HepG2 (cell line): ENCODE measurements around the gene HBM. TPM values are rescaled to one million over a fixed set of nuclear protein-coding genes. Genes with fewer than 3 reads are reported as not detected.

Experiments
- CBX5 ChIP-seq: sonication (generic); formaldehyde crosslinking; IDR thresholded peaks from 2 replicates; pipeline ENCODE4 v1.4.0; 2020; ENCODE audit warnings: missing genetic modification reagents, borderline replicate concordance
- CSRNP2 ChIP-seq: sonication (generic); formaldehyde crosslinking; conservative IDR thresholded peaks from 2 replicates; pipeline ENCODE4 v1.8.0; 2022; ENCODE audit warnings: low read depth, missing genetic modification reagents
- E2F2 ChIP-seq: sonication (generic); formaldehyde crosslinking; IDR thresholded peaks from 2 replicates; pipeline ENCODE4 v1.4.0; 2020; ENCODE audit warnings: missing genetic modification reagents, borderline replicate concordance
- EHMT2 ChIP-seq: fragments of 200-600 bp; sonication (generic); IDR thresholded peaks from 2 replicates; pipeline ENCODE4 v1.7.0; 2017; ENCODE audit warnings: antibody characterized with exemption, low read depth, low read length, borderline replicate concordance
- FOXK2 ChIP-seq: fragments of 450-650 bp; IDR thresholded peaks from 2 replicates; pipeline ENCODE4 v1.6.1; 2016
- GTF2F1 ChIP-seq: fragments of 150-350 bp; IDR thresholded peaks from 2 replicates; pipeline ENCODE4 v1.6.1; 2014; ENCODE audit warnings: low read length
- IRF9 ChIP-seq: sonication (generic); formaldehyde crosslinking; IDR thresholded peaks from 2 replicates; pipeline ENCODE4 v1.8.0; 2022; ENCODE audit warnings: missing genetic modification reagents, mild to moderate bottlenecking, borderline replicate concordance
- KDM2A ChIP-seq: sonication (generic); formaldehyde crosslinking; IDR thresholded peaks from 2 replicates; pipeline ENCODE4 v1.4.0; 2020; ENCODE audit warnings: low read depth, missing genetic modification reagents, borderline replicate concordance
- MIER3 ChIP-seq: IDR thresholded peaks from 2 replicates; pipeline ENCODE4 v1.6.1; 2016; ENCODE audit warnings: missing compliant biosample characterization, borderline replicate concordance
- NFYC ChIP-seq: IDR thresholded peaks from 2 replicates; pipeline ENCODE4 v1.6.1; 2016; ENCODE audit warnings: missing genetic modification reagents, missing compliant biosample characterization
- NR0B2 ChIP-seq: sonication (generic); formaldehyde crosslinking; IDR thresholded peaks from 2 replicates; pipeline ENCODE4 v1.4.0; 2020; ENCODE audit warnings: mild to moderate bottlenecking, missing genetic modification reagents
- NRL ChIP-seq: sonication (generic); formaldehyde crosslinking; IDR thresholded peaks from 2 replicates; pipeline ENCODE4 v1.5.0; 2020; ENCODE audit warnings: missing genetic modification reagents, mild to moderate bottlenecking, moderate library complexity, borderline replicate concordance
- RBM39 ChIP-seq: fragments of 200-400 bp; formaldehyde crosslinking; IDR thresholded peaks from one replicate; pipeline ENCODE4 v1.6.1; 2018; ENCODE audit warnings: antibody characterized with exemption, mild to moderate bottlenecking, low read depth, low read length; ENCODE audit not compliant: poor library complexity, severe bottlenecking
- STAT6 ChIP-seq: sonication (generic); formaldehyde crosslinking; IDR thresholded peaks from 2 replicates; pipeline ENCODE4 v1.4.0; 2020; ENCODE audit warnings: missing genetic modification reagents, mild to moderate bottlenecking, borderline replicate concordance
- ZBTB2 ChIP-seq: sonication (generic); formaldehyde crosslinking; IDR thresholded peaks from 2 replicates; pipeline ENCODE4 v1.8.0; 2022; ENCODE audit warnings: low read depth, missing genetic modification reagents
- ZNF160 ChIP-seq: sonication (generic); formaldehyde crosslinking; IDR thresholded peaks from 2 replicates; pipeline ENCODE4 v1.8.0; 2022; ENCODE audit warnings: mild to moderate bottlenecking, inconsistent platforms, missing genetic modification reagents
- ZNF17 ChIP-seq: sonication (generic); formaldehyde crosslinking; IDR thresholded peaks from 2 replicates; pipeline ENCODE4 v1.5.0; 2020; ENCODE audit warnings: mild to moderate bottlenecking, missing genetic modification reagents
- ZNF740 ChIP-seq: sonication (generic); formaldehyde crosslinking; IDR thresholded peaks from 2 replicates; pipeline ENCODE4 v1.4.0; 2020; ENCODE audit warnings: missing genetic modification reagents
- polyA plus RNA-seq, 8 experiments: library from polyadenylated mRNA; depleted of rRNA in 3 of 8; stranded (reverse) in 7 of 8; unstranded in 1 of 8; fragments of >200 nt; fragmentation: Illumina TruSeq in 4 of 8; extraction: Trizol in 4 of 8; gene quantifications; 2 replicates each; pipeline versions ENCODE4 v1.2.1 to v1.2.3, GENCODE V29; 2011 to 2016; ENCODE audit warnings: low read depth in 4 of 8, missing spikeins in 1 of 8, mixed read lengths in 1 of 8; ENCODE audit not compliant: insufficient read depth in 1 of 8
- total RNA-seq, 5 experiments: library from RNA; depleted of rRNA; stranded (reverse); fragments of >200 nt; fragmentation: Illumina TruSeq; extraction: Trizol; gene quantifications; 2 replicates each; pipeline ENCODE4 v1.2.3, GENCODE V29; 2016; ENCODE audit warnings: low read depth in 1 of 5

Gene HBM
- total and polyA plus RNA-seq, 2 of the 13 experiments (the other 11 are each of a cell fraction or from before 2014, with no cell fraction given) = not detected

GRCh38 chr16:180681-181564 is 15.1 kb downstream of the HBM start (continued):
- TF ChIP-seq CSRNP2 (CRISPR knock-in tag) = peak; percentile 88; the same call in 1 of the 2 replicates
- TF ChIP-seq ZNF160 (CRISPR knock-in tag) = no peak; the same call in none of the 2 replicates
- TF ChIP-seq ZNF17 (CRISPR knock-in tag) = peak; percentile 95
- no peak for TF ChIP-seq FOXK2
- peak; percentile 97 for TF ChIP-seq IRF9
- TF ChIP-seq RBM39 = peak; percentile 94
- TF ChIP-seq CBX5 (CRISPR knock-in tag) = peak; percentile 88
- TF ChIP-seq ZNF740 (CRISPR knock-in tag) = peak; percentile 93
- TF ChIP-seq STAT6 = no peak; the same call in 1 of the 2 replicates
- peak; percentile 99 for TF ChIP-seq NRL (CRISPR knock-in tag)
- TF ChIP-seq NR0B2 (CRISPR knock-in tag) = peak; percentile 99
- no peak for TF ChIP-seq GTF2F1
- no peak for TF ChIP-seq EHMT2
- TF ChIP-seq KDM2A (CRISPR knock-in tag) = peak; percentile 100
- peak; percentile 92 for TF ChIP-seq ZBTB2
- peak; percentile 55 for TF ChIP-seq NFYC (CRISPR knock-in tag)
- TF ChIP-seq MIER3 (CRISPR knock-in tag) = peak; percentile 69; the same call in 1 of the 2 replicates
- TF ChIP-seq E2F2 (CRISPR knock-in tag) = peak; percentile 90; the same call in 1 of the 2 replicates
